Measurements from ENCODE around the gene TMEM132E.

TMEM132E gene

GRCh38 chr17:34654276-34654880, 75.0 kb downstream of the TMEM132E start:
- Histone ChIP-seq H2BK120ac (ENCODE audit: low read depth, low read length) (no peak overlapping the region), H3K27ac (ENCODE audit: low read depth, low read length) (no peak overlapping the region), H3K4me2 (ENCODE audit: low read length) (no peak overlapping the region), H4K8ac (ENCODE audit: low read depth, low read length) (no peak overlapping the region), H3K79me2 (ENCODE audit: control insufficient read depth, insufficient read depth, low read length) (no peaks in the 10 kb centered on the region), H2AK5ac (ENCODE audit: low read length) (no peak overlapping the region), H4K5ac (ENCODE audit: low read length) (no peak overlapping the region), H2BK15ac (replicated peaks; ENCODE audit: low read depth) (no peak overlapping the region), H3K79me1 (ENCODE audit: low read length) (no peaks in the 10 kb centered on the region), H3K27me3 (ENCODE audit: insufficient read depth, low read length, poor library complexity) (no peaks in the 10 kb centered on the region), H3K18ac (ENCODE audit: low read length) (no peak overlapping the region), H3K4me1 (ENCODE audit: control insufficient read depth, low read depth, low read length) (peaks cover 3% of the 10 kb centered on the region), H3K36me3 (ENCODE audit: control insufficient read depth, insufficient read depth, low read length) (no peaks in the 10 kb centered on the region), H3K23ac (ENCODE audit: low read length) (no peak overlapping the region), H2BK5ac (ENCODE audit: low read length) (no peak overlapping the region), H3K9ac (ENCODE audit: low read length) (no peak overlapping the region), H3K4ac (ENCODE audit: low read depth, low read length) (no peak overlapping the region), H3K4me3 (ENCODE audit: low read length) (no peak overlapping the region), H3K56ac (ENCODE audit: low read length) (no peak overlapping the region)
- WGBS (ENCODE audit: extremely low coverage, insufficient coverage, low lambda C conversion rate) = no CpG with 5 or more reads among the region's 4 CpGs
- peak; percentile 11 for DNase-seq

GRCh38 chr17:34654881-34655276, 75.5 kb downstream of the TMEM132E start:
- H3K23ac ChIP-seq (ENCODE audit: low read length) = no peak overlapping the region
- H3K56ac ChIP-seq (ENCODE audit: low read length) = no peak overlapping the region
- H3K79me2 ChIP-seq (ENCODE audit: control insufficient read depth, insufficient read depth, low read length) = no peaks in the 10 kb centered on the region
- no peak overlapping the region for H3K18ac ChIP-seq (ENCODE audit: low read length)
- no peaks in the 10 kb centered on the region for H3K79me1 ChIP-seq (ENCODE audit: low read length)
- no peak for DNase-seq
- no peak overlapping the region for H4K5ac ChIP-seq (ENCODE audit: low read length)
- H3K4me1 ChIP-seq (ENCODE audit: control insufficient read depth, low read depth, low read length) = peaks cover 3% of the 10 kb centered on the region
- H3K4me3 ChIP-seq (ENCODE audit: low read length) = no peak overlapping the region
- no peak overlapping the region for H4K8ac ChIP-seq (ENCODE audit: low read depth, low read length)
- no peak overlapping the region for H3K9ac ChIP-seq (ENCODE audit: low read length)
- H3K4me2 ChIP-seq (ENCODE audit: low read length) = no peak overlapping the region
- H3K36me3 ChIP-seq (ENCODE audit: control insufficient read depth, insufficient read depth, low read length) = no peaks in the 10 kb centered on the region
- no peak overlapping the region for H2BK5ac ChIP-seq (ENCODE audit: low read length)
- no CpG with 5 or more reads among the region's 3 CpGs for WGBS (ENCODE audit: extremely low coverage, insufficient coverage, low lambda C conversion rate)
- no peak overlapping the region for H2BK15ac ChIP-seq (replicated peaks; ENCODE audit: low read depth)
- H3K4ac ChIP-seq (ENCODE audit: low read depth, low read length) = no peak overlapping the region
- no peak overlapping the region for H3K27ac ChIP-seq (ENCODE audit: low read depth, low read length)
- no peak overlapping the region for H2AK5ac ChIP-seq (ENCODE audit: low read length)
- no peak overlapping the region for H2BK120ac ChIP-seq (ENCODE audit: low read depth, low read length)
- no peaks in the 10 kb centered on the region for H3K27me3 ChIP-seq (ENCODE audit: insufficient read depth, low read length, poor library complexity)

GRCh38 chr17:34656801-34657200, 77.4 kb downstream of the TMEM132E start:
- H3K79me1 ChIP-seq (ENCODE audit: low read length) = no peaks in the 10 kb centered on the region
- no peak overlapping the region for H3K9ac ChIP-seq (ENCODE audit: low read length)
- no peak overlapping the region for H3K18ac ChIP-seq (ENCODE audit: low read length)
- WGBS (ENCODE audit: extremely low coverage, insufficient coverage, low lambda C conversion rate) = no CpG with 5 or more reads among the region's 4 CpGs
- H4K5ac ChIP-seq (ENCODE audit: low read length) = no peak overlapping the region
- no peak overlapping the region for H3K4ac ChIP-seq (ENCODE audit: low read depth, low read length)
- no peak overlapping the region for H2BK15ac ChIP-seq (replicated peaks; ENCODE audit: low read depth)
- DNase-seq = no peak
- H3K79me2 ChIP-seq (ENCODE audit: control insufficient read depth, insufficient read depth, low read length) = no peaks in the 10 kb centered on the region
- H2BK5ac ChIP-seq (ENCODE audit: low read length) = no peak overlapping the region
- no peaks in the 10 kb centered on the region for H3K36me3 ChIP-seq (ENCODE audit: control insufficient read depth, insufficient read depth, low read length)
- no peak overlapping the region for H3K27ac ChIP-seq (ENCODE audit: low read depth, low read length)
- no peak overlapping the region for H3K23ac ChIP-seq (ENCODE audit: low read length)
- no peak overlapping the region for H3K4me3 ChIP-seq (ENCODE audit: low read length)
- H4K8ac ChIP-seq (ENCODE audit: low read depth, low read length) = no peak overlapping the region
- H3K27me3 ChIP-seq (ENCODE audit: insufficient read depth, low read length, poor library complexity) = no peaks in the 10 kb centered on the region
- H3K4me2 ChIP-seq (ENCODE audit: low read length) = no peak overlapping the region
- peaks cover under 1% of the 10 kb centered on the region for H3K4me1 ChIP-seq (ENCODE audit: control insufficient read depth, low read depth, low read length)
- no peak overlapping the region for H2BK120ac ChIP-seq (ENCODE audit: low read depth, low read length)
- no peak overlapping the region for H2AK5ac ChIP-seq (ENCODE audit: low read length)
- no peak overlapping the region for H3K56ac ChIP-seq (ENCODE audit: low read length)

- Histone ChIP-seq H3K27me3 (ENCODE audit: insufficient read depth, low read length, poor library complexity) (no peaks in the 10 kb centered on the region), H3K36me3 (ENCODE audit: control insufficient read depth, insufficient read depth, low read length) (no peaks in the 10 kb centered on the region), H3K4me3 (ENCODE audit: low read length) (no peak overlapping the region), H3K79me1 (ENCODE audit: low read length) (no peaks in the 10 kb centered on the region), H3K79me2 (ENCODE audit: control insufficient read depth, insufficient read depth, low read length) (no peaks in the 10 kb centered on the region), H3K4me1 (ENCODE audit: control insufficient read depth, low read depth, low read length) (no peaks in the 10 kb centered on the region), H3K4ac (ENCODE audit: low read depth, low read length) (no peak overlapping the region), H4K8ac (ENCODE audit: low read depth, low read length) (no peak overlapping the region), H3K4me2 (ENCODE audit: low read length) (no peak overlapping the region), H2BK120ac (ENCODE audit: low read depth, low read length) (no peak overlapping the region), H4K5ac (ENCODE audit: low read length) (no peak overlapping the region), H3K9ac (ENCODE audit: low read length) (no peak overlapping the region), H3K23ac (ENCODE audit: low read length) (no peak overlapping the region), H3K56ac (ENCODE audit: low read length) (no peak overlapping the region), H3K27ac (ENCODE audit: low read depth, low read length) (no peak overlapping the region), H2BK15ac (replicated peaks; ENCODE audit: low read depth) (no peak overlapping the region), H3K18ac (ENCODE audit: low read length) (no peak overlapping the region), H2AK5ac (ENCODE audit: low read length) (no peak overlapping the region), H2BK5ac (ENCODE audit: low read length) (no peak overlapping the region)
- DNase-seq = no peak
- WGBS (ENCODE audit: extremely low coverage, insufficient coverage, low lambda C conversion rate) = no CpG with 5 or more reads among the region's 10 CpGs
Measured at GRCh38 chr17:34658811-34659560, 79.6 kb downstream of the TMEM132E start.

- no peak overlapping the region for H3K27ac ChIP-seq (ENCODE audit: low read depth, low read length)
- H3K4me1 ChIP-seq (ENCODE audit: control insufficient read depth, low read depth, low read length) = peaks cover 1% of the 10 kb centered on the region
- H2BK15ac ChIP-seq (replicated peaks; ENCODE audit: low read depth) = no peak overlapping the region
- no CpG with 5 or more reads among the region's 3 CpGs for WGBS (ENCODE audit: extremely low coverage, insufficient coverage, low lambda C conversion rate)
- H4K5ac ChIP-seq (ENCODE audit: low read length) = no peak overlapping the region
- H3K4me3 ChIP-seq (ENCODE audit: low read length) = no peak overlapping the region
- no peak overlapping the region for H2BK120ac ChIP-seq (ENCODE audit: low read depth, low read length)
- H2BK5ac ChIP-seq (ENCODE audit: low read length) = no peak overlapping the region
- no peak for DNase-seq
- no peaks in the 10 kb centered on the region for H3K36me3 ChIP-seq (ENCODE audit: control insufficient read depth, insufficient read depth, low read length)
- no peak overlapping the region for H2AK5ac ChIP-seq (ENCODE audit: low read length)
- no peaks in the 10 kb centered on the region for H3K79me1 ChIP-seq (ENCODE audit: low read length)
- no peak overlapping the region for H3K18ac ChIP-seq (ENCODE audit: low read length)
- H3K23ac ChIP-seq (ENCODE audit: low read length) = no peak overlapping the region
- H3K79me2 ChIP-seq (ENCODE audit: control insufficient read depth, insufficient read depth, low read length) = no peaks in the 10 kb centered on the region
- H3K4me2 ChIP-seq (ENCODE audit: low read length) = no peak overlapping the region
- H3K9ac ChIP-seq (ENCODE audit: low read length) = no peak overlapping the region
- no peak overlapping the region for H4K8ac ChIP-seq (ENCODE audit: low read depth, low read length)
- H3K27me3 ChIP-seq (ENCODE audit: insufficient read depth, low read length, poor library complexity) = no peaks in the 10 kb centered on the region
- no peak overlapping the region for H3K4ac ChIP-seq (ENCODE audit: low read depth, low read length)
- no peak overlapping the region for H3K56ac ChIP-seq (ENCODE audit: low read length)
Measured at GRCh38 chr17:34663714-34664113, 84.3 kb downstream of the TMEM132E start.

All from mesendoderm (in vitro differentiated cells).